ENCODE measurements around the gene MED15.

Gene MED15

GRCh38 chr22:20573176-20573832 is 65.9 kb downstream of the MED15 start:
- no peak for DNase-seq

- no peak for DNase-seq
Observed at GRCh38 chr22:20573833-20574615, 66.6 kb downstream of the MED15 start.

- no peak for DNase-seq
Observed at GRCh38 chr22:20574920-20575353, 67.5 kb downstream of the MED15 start.

- no peak for DNase-seq
Observed at GRCh38 chr22:20575724-20576444, 68.5 kb downstream of the MED15 start.

- no peak for DNase-seq
Observed at GRCh38 chr22:20576445-20576816, 69.0 kb downstream of the MED15 start.

- DNase-seq: no peak
Observed at GRCh38 chr22:20577045-20577444, 69.6 kb downstream of the MED15 start.

GRCh38 chr22:20577549-20577975 is 70.2 kb downstream of the MED15 start:
- DNase-seq: no peak

- DNase-seq: no peak
Observed at GRCh38 chr22:20578192-20578591, 70.8 kb downstream of the MED15 start.

- no peak for DNase-seq
Observed at GRCh38 chr22:20578707-20579106, 71.3 kb downstream of the MED15 start.

- no peak for DNase-seq
Observed at GRCh38 chr22:20579273-20580120, 72.1 kb downstream of the MED15 start.

GRCh38 chr22:20580179-20580578 is 72.8 kb downstream of the MED15 start:
- DNase-seq: no peak

GRCh38 chr22:20580611-20581502 is 73.4 kb downstream of the MED15 start:
- DNase-seq: no peak

- peak; percentile 35 for DNase-seq
Observed at GRCh38 chr22:20581503-20582170, 74.2 kb downstream of the MED15 start.

GRCh38 chr22:20582171-20582511 is 74.7 kb downstream of the MED15 start:
- DNase-seq: no peak

GRCh38 chr22:20582520-20583361 is 75.3 kb downstream of the MED15 start:
- no peak for DNase-seq

GRCh38 chr22:20583471-20583922 is 76.1 kb downstream of the MED15 start:
- no peak for DNase-seq

- no peak for DNase-seq
Observed at GRCh38 chr22:20584029-20584871, 76.8 kb downstream of the MED15 start.

GRCh38 chr22:20584872-20585638 is 77.6 kb downstream of the MED15 start:
- DNase-seq: no peak
